SK-N-SH (cell line): ENCODE measurements around the gene KCNQ5. TPM values are rescaled to one million over a fixed set of nuclear protein-coding genes. Genes with fewer than 3 reads are reported as not detected.

Experiments used
- CTCF ChIA-PET: fragments of 300-600, 350-600 bp; formaldehyde crosslinking; extraction: SDS; loops from one replicate; lab custom pipeline; 2021; lab: Yijun Ruan, JAX
- POLR2A ChIA-PET: fragments of 350-600 bp; sonication (Branson Sonifier 250); formaldehyde crosslinking; extraction: SDS; loops from one replicate; lab custom pipeline; 2020; ENCODE audit warnings: antibody characterized with exemption, inconsistent platforms; lab: Yijun Ruan, JAX
- DNase-seq: peaks from one replicate; pipeline ENCODE4 v3.0.0; 2012
- H2AFZ ChIP-seq: fragments of 200-600 bp; sonication (generic); 2 replicates; pipeline ENCODE4 v1.8.1; 2016; ENCODE audit warnings: antibody characterized with exemption, mild to moderate bottlenecking, low read depth
- H3F3A ChIP-seq: fragments of 200-600 bp; sonication (generic); replicated peaks from 2 replicates; pipeline ENCODE3; 2016; ENCODE audit warnings: antibody characterized with exemption, mild to moderate bottlenecking; ENCODE audit not compliant: insufficient read depth
- H3K27ac ChIP-seq, 2 experiments: fragments of 200-500 bp in 1 of 2; fragments of 200-600 bp in 1 of 2; sonication (Bioruptor generic) in 1 of 2; sonication (generic), shearing (Covaris generic) in 1 of 2; 2 replicates each; pipeline versions ENCODE4 v1.5.1 to v1.6.1; 2014 to 2016; ENCODE audit warnings: low read depth in 2 of 2, inconsistent platforms in 1 of 2, low read length in 1 of 2, mild to moderate bottlenecking in 1 of 2, mixed read lengths in 1 of 2
- H3K27me3 ChIP-seq: fragments of 200-600 bp; sonication (generic), shearing (Covaris generic); 2 replicates; pipeline ENCODE4 v1.6.1; 2016; ENCODE audit warnings: mixed run types; ENCODE audit not compliant: insufficient read depth
- H3K36me3 ChIP-seq, 2 experiments: fragments of 200-500 bp in 1 of 2; fragments of 200-600 bp in 1 of 2; sonication (Bioruptor generic) in 1 of 2; sonication (generic) in 1 of 2; replicated peaks in 1 of 2; 2 replicates each; pipeline versions ENCODE3 to v1.5.1; 2014 to 2016; ENCODE audit warnings: low read length in 1 of 2, mild to moderate bottlenecking in 1 of 2; ENCODE audit not compliant: insufficient read depth in 2 of 2, control insufficient read depth in 1 of 2
- H3K4me1 ChIP-seq, 2 experiments: fragments of 200-500 bp in 1 of 2; fragments of 200-600 bp in 1 of 2; sonication (Bioruptor generic) in 1 of 2; sonication (generic), shearing (Covaris generic) in 1 of 2; 2 replicates each; pipeline versions ENCODE4 v1.5.1 to v1.6.1; 2014 to 2016; ENCODE audit warnings: low read depth in 1 of 2, low read length in 1 of 2, mixed run types in 1 of 2; ENCODE audit not compliant: insufficient read depth in 2 of 2, control insufficient read depth in 1 of 2
- H3K4me2 ChIP-seq: fragments of 200-600 bp; sonication (generic), shearing (Covaris generic); 2 replicates; pipeline ENCODE4 v1.6.1; 2017; ENCODE audit warnings: mixed run types
- H3K4me3 ChIP-seq, 2 experiments: fragments of 200-500 bp in 1 of 2; fragments of 200-600 bp in 1 of 2; sonication (Bioruptor generic) in 1 of 2; sonication (generic), shearing (Covaris generic) in 1 of 2; 2 replicates each; pipeline versions ENCODE4 v1.5.1 to v1.8.1; 2014 to 2016; ENCODE audit warnings: low read depth in 2 of 2, inconsistent platforms in 1 of 2, low read length in 1 of 2, mild to moderate bottlenecking in 1 of 2, mixed read lengths in 1 of 2, moderate library complexity in 1 of 2
- H3K79me2 ChIP-seq: fragments of 200-600 bp; sonication (generic); 2 replicates; pipeline ENCODE4 v1.8.1; 2017; ENCODE audit warnings: mild to moderate bottlenecking; ENCODE audit not compliant: insufficient read depth
- H3K9ac ChIP-seq: fragments of 200-600 bp; sonication (generic); 2 replicates; pipeline ENCODE4 v1.6.1; 2017; ENCODE audit warnings: mixed run types
- H3K9me2 ChIP-seq: fragments of 200-600 bp; sonication (generic); 2 replicates; pipeline ENCODE4 v1.6.1; 2017; ENCODE audit warnings: mixed run types
- H3K9me3 ChIP-seq: fragments of 200-600 bp; sonication (generic); 2 replicates; pipeline ENCODE4 v1.6.1; 2017; ENCODE audit warnings: mixed run types, mild to moderate bottlenecking, moderate library complexity
- H4K20me1 ChIP-seq: fragments of 200-600 bp; sonication (generic); 2 replicates; pipeline ENCODE4 v1.6.1; 2017; ENCODE audit warnings: mild to moderate bottlenecking, mixed run types; ENCODE audit not compliant: insufficient read depth
- CHD2 ChIP-seq: fragments of 150-350 bp; IDR thresholded peaks from 2 replicates; pipeline ENCODE4 v1.6.1; 2018; ENCODE audit warnings: low read length; ENCODE audit not compliant: partially characterized antibody
- EP300 ChIP-seq, 2 experiments: IDR thresholded peaks; 2 replicates each; pipeline versions ENCODE4 v1.4.0 to v1.6.1; 2012; ENCODE audit warnings: borderline replicate concordance in 1 of 2, low read depth in 1 of 2, low read length in 1 of 2
- FOXM1 ChIP-seq: IDR thresholded peaks from 2 replicates; pipeline ENCODE4 v1.4.0; 2012; ENCODE audit warnings: low read depth, mild to moderate bottlenecking
- GABPA ChIP-seq: IDR thresholded peaks from 2 replicates; pipeline ENCODE4 v1.4.0; 2012; ENCODE audit warnings: low read depth, mild to moderate bottlenecking
- MEF2A ChIP-seq: IDR thresholded peaks from 2 replicates; pipeline ENCODE4 v1.4.0; 2012; ENCODE audit warnings: low read depth, borderline replicate concordance
- MXI1 ChIP-seq: IDR thresholded peaks from 2 replicates; pipeline ENCODE4 v1.6.1; 2012; ENCODE audit warnings: mild to moderate bottlenecking, low read depth, low read length, improper control_type of control experiment
- NFIC ChIP-seq: IDR thresholded peaks from 2 replicates; pipeline ENCODE4 v1.4.0; 2012; ENCODE audit warnings: borderline replicate concordance
- POLR2AphosphoS5 ChIP-seq: IDR thresholded peaks from 2 replicates; pipeline ENCODE4 v1.6.1; 2012; ENCODE audit warnings: low read depth, low read length
- RCOR1 ChIP-seq: fragments of 150-350 bp; IDR thresholded peaks from 2 replicates; pipeline ENCODE4 v1.6.1; 2017; ENCODE audit warnings: antibody characterized with exemption, low read length
- RFX5 ChIP-seq: IDR thresholded peaks from 2 replicates; pipeline ENCODE4 v1.6.1; 2012; ENCODE audit warnings: mild to moderate bottlenecking, improper control_type of control experiment, low read length
- SMC3 ChIP-seq: IDR thresholded peaks from 2 replicates; pipeline ENCODE4 v1.6.1; 2012; ENCODE audit warnings: low read depth, low read length, improper control_type of control experiment
- TAF1 ChIP-seq: IDR thresholded peaks from 2 replicates; pipeline ENCODE4 v1.6.1; 2012; ENCODE audit warnings: low read depth, mild to moderate bottlenecking, low read length, moderate library complexity, borderline replicate concordance
- YY1 ChIP-seq: IDR thresholded peaks from 2 replicates; pipeline ENCODE4 v1.4.0; 2012; ENCODE audit warnings: low read depth, mild to moderate bottlenecking
- WGBS: methylation state at CpG from one replicate; pipeline ENCODE4 v1.1.6; 2017; ENCODE audit warnings: low lambda C conversion rate; 5-methylcytosine and 5-hydroxymethylcytosine counted together
- polyA plus RNA-seq, 3 experiments: library from polyadenylated mRNA; depleted of rRNA; stranded (reverse); fragments of >200 nt; gene quantifications; 2 replicates each; pipeline ENCODE4 v1.2.3, GENCODE V29; 2012
- TF ChIP-seq, protein P1 (sequence below): IDR thresholded peaks from 2 replicates; pipeline ENCODE4 v1.4.0; 2012; ENCODE audit warnings: low read depth
- TF ChIP-seq, protein P2 (sequence below): IDR thresholded peaks from 2 replicates; pipeline ENCODE4 v1.6.1; 2012; ENCODE audit warnings: mild to moderate bottlenecking, low read depth, low read length, moderate library complexity

Gene KCNQ5
- polyA plus RNA-seq, 1 of the 3 experiments (the other 2 are of a cell fraction) = 3.2 TPM

DNA sequence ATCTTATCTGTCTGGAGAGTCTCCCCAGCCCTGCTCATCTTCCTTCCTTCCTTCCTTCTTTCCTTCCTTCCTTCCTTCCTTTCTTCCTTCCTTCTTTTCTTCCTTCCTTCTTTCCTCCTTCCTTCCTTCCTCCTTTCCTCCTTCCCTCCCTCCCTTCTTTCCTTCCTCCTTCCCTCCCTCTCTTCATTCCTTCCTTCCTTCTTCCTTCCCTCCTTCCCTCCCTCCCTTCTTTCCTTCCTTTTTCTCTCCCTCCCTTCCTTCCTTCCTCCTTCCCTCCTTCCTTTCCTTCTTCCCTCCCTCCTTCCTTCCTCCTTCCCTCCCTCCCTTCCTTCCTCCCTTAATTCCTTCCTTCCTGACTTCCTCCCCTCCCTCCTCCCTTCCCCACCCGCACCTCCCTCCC is 319.4 kb downstream of the KCNQ5 start:
- H3K36me3 ChIP-seq = no peaks in the 10 kb centered on the region
- H3K79me2 ChIP-seq = no peaks in the 10 kb centered on the region
- DNase-seq = no peak
- H3K9me2 ChIP-seq = no peaks in the 10 kb centered on the region
- H3K9ac ChIP-seq = no peak overlapping the region
- no peaks in the 10 kb centered on the region for H3F3A ChIP-seq
- H3K27me3 ChIP-seq = no peaks in the 10 kb centered on the region
- H3K4me2 ChIP-seq = no peak overlapping the region
- ChIA-PET CTCF (no interaction called here), POLR2A (no interaction called here)
- WGBS = 91% methylated on average over 1 of the region's 1 CpG
- H3K9me3 ChIP-seq = no peaks in the 10 kb centered on the region
- H3K27ac ChIP-seq = no peak overlapping the region
- TF ChIP-seq NFIC (no peak), POLR2AphosphoS5 (no peak)
- TF ChIP-seq, protein P1, sequence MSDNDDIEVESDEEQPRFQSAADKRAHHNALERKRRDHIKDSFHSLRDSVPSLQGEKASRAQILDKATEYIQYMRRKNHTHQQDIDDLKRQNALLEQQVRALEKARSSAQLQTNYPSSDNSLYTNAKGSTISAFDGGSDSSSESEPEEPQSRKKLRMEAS = no peak
- no peak overlapping the region for H3K4me3 ChIP-seq
- 0 out of 4 replicates have a peak, but pooled peaks cover 0 to 5% of the 10 kb centered on the region in 2 experiments for H3K4me1 ChIP-seq
- H2AFZ ChIP-seq = no peak overlapping the region
- no peaks in the 10 kb centered on the region for H4K20me1 ChIP-seq

GRCh38 chr6:72941751-72942150 is 319.9 kb downstream of the KCNQ5 start:
- TF ChIP-seq MXI1 = no peak
- TF ChIP-seq YY1 = no peak
- TF ChIP-seq MEF2A = no peak
- TF ChIP-seq GABPA = no peak
- TF ChIP-seq EP300 (IDR thresholded peaks at IDR 0.05; ENCODE audit: borderline replicate concordance in 1 of 2, low read depth in 1 of 2, low read length in 1 of 2) = no peak
- TF ChIP-seq RCOR1 = no peak
- no peak for TF ChIP-seq CHD2
- TF ChIP-seq SMC3 = no peak
- TF ChIP-seq TAF1 = no peak
- TF ChIP-seq FOXM1 = no peak
- TF ChIP-seq, protein P2, sequence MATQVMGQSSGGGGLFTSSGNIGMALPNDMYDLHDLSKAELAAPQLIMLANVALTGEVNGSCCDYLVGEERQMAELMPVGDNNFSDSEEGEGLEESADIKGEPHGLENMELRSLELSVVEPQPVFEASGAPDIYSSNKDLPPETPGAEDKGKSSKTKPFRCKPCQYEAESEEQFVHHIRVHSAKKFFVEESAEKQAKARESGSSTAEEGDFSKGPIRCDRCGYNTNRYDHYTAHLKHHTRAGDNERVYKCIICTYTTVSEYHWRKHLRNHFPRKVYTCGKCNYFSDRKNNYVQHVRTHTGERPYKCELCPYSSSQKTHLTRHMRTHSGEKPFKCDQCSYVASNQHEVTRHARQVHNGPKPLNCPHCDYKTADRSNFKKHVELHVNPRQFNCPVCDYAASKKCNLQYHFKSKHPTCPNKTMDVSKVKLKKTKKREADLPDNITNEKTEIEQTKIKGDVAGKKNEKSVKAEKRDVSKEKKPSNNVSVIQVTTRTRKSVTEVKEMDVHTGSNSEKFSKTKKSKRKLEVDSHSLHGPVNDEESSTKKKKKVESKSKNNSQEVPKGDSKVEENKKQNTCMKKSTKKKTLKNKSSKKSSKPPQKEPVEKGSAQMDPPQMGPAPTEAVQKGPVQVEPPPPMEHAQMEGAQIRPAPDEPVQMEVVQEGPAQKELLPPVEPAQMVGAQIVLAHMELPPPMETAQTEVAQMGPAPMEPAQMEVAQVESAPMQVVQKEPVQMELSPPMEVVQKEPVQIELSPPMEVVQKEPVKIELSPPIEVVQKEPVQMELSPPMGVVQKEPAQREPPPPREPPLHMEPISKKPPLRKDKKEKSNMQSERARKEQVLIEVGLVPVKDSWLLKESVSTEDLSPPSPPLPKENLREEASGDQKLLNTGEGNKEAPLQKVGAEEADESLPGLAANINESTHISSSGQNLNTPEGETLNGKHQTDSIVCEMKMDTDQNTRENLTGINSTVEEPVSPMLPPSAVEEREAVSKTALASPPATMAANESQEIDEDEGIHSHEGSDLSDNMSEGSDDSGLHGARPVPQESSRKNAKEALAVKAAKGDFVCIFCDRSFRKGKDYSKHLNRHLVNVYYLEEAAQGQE = no peak
- no peak for TF ChIP-seq NFIC
- TF ChIP-seq, protein P1 = no peak
- no peak for TF ChIP-seq RFX5
- H3K27me3 ChIP-seq = no peaks in the 10 kb centered on the region
- no peak for DNase-seq
- WGBS = 86% methylated on average over 1 of the region's 1 CpG
- H3F3A ChIP-seq = no peaks in the 10 kb centered on the region
- H3K79me2 ChIP-seq = no peaks in the 10 kb centered on the region
- no peak overlapping the region for H3K4me2 ChIP-seq
- CTCF ChIA-PET = no interaction called here
- H3K4me3 ChIP-seq = no peak overlapping the region
- no peaks in the 10 kb centered on the region for H3K36me3 ChIP-seq
- H2AFZ ChIP-seq = no peak overlapping the region
- H3K4me1 ChIP-seq = 0 out of 4 replicates have a peak, but pooled peaks cover 0 to 5% of the 10 kb centered on the region in 2 experiments
- POLR2A ChIA-PET = no interaction called here
- H3K9me2 ChIP-seq = no peaks in the 10 kb centered on the region
- H3K27ac ChIP-seq = no peak overlapping the region
- H3K9ac ChIP-seq = no peak overlapping the region
- no peaks in the 10 kb centered on the region for H3K9me3 ChIP-seq
- H4K20me1 ChIP-seq = no peaks in the 10 kb centered on the region
